Endometrial microvascular endothelial cells (primary cell): ENCODE results near the gene HS3ST5. TPM values are rescaled to one million over a fixed set of nuclear protein-coding genes. Genes with fewer than 3 reads are reported as not detected.
"Not testable (repeated sequence)": the region's sequence is repeated elsewhere in the genome, so short reads cannot be mapped to it uniquely, and the experiment has no call there.

Experiments used
- in situ Hi-C: cut with HindIII; loops from 2 replicates; pipeline ENCODE4 v1.10.0; 2017; ENCODE audit warnings: low sequenced_read_pairs, low pct_unique_long_range_greater_than_20kb; ENCODE audit errors: inconsistent ontology term
- total RNA-seq: library from RNA; depleted of rRNA; stranded (reverse); fragments of >200 nt; gene quantifications from one replicate; pipeline ENCODE4 v1.2.3, GENCODE V29; 2015; ENCODE audit errors: inconsistent ontology term

The HS3ST5 gene
- total RNA-seq, 1 donor from 2014 or later = not detected

- in situ Hi-C loops = no loop called here
Measured at GRCh38 chr6:114080891-114081510, 261.8 kb downstream of the HS3ST5 start.

GRCh38 chr6:114080410-114080809 lies 262.4 kb downstream of the HS3ST5 start:
- in situ Hi-C loops = not testable (repeated sequence)

GRCh38 chr6:114075777-114076176 lies 267.0 kb downstream of the HS3ST5 start:
- in situ Hi-C loops = no loop called here

- in situ Hi-C loops = no loop called here
Measured at GRCh38 chr6:114075300-114075699, 267.5 kb downstream of the HS3ST5 start.

- in situ Hi-C loops = no loop called here
Measured at GRCh38 chr6:114068771-114069170, 274.1 kb downstream of the HS3ST5 start.

- in situ Hi-C loops = no loop called here
Measured at GRCh38 chr6:114068116-114068515, 274.7 kb downstream of the HS3ST5 start.

GRCh38 chr6:114064862-114065261 lies 278.0 kb downstream of the HS3ST5 start:
- in situ Hi-C loops = no loop called here

- in situ Hi-C loops = no loop called here
Measured at GRCh38 chr6:114063956-114064355, 278.9 kb downstream of the HS3ST5 start.

- in situ Hi-C loops = no loop called here
Measured at GRCh38 chr6:114062199-114062598, 280.6 kb downstream of the HS3ST5 start.

GRCh38 chr6:114061741-114062140 lies 281.1 kb downstream of the HS3ST5 start:
- in situ Hi-C loops = no loop called here

GRCh38 chr6:114061116-114061515 lies 281.7 kb downstream of the HS3ST5 start:
- in situ Hi-C loops = no loop called here

GRCh38 chr6:114058435-114058834 lies 284.4 kb downstream of the HS3ST5 start:
- in situ Hi-C loops = no loop called here

- in situ Hi-C loops = no loop called here
Measured at GRCh38 chr6:114055763-114056162, 287.1 kb downstream of the HS3ST5 start.

- in situ Hi-C loops = no loop called here
Measured at GRCh38 chr6:114055349-114055748, 287.5 kb downstream of the HS3ST5 start.

GRCh38 chr6:114053791-114054190 lies 289.0 kb downstream of the HS3ST5 start:
- in situ Hi-C loops = no loop called here

- in situ Hi-C loops = no loop called here
Measured at GRCh38 chr6:114052141-114052540, 290.7 kb downstream of the HS3ST5 start.

- in situ Hi-C loops = no loop called here
Measured at GRCh38 chr6:114051031-114051430, 291.8 kb downstream of the HS3ST5 start.

GRCh38 chr6:114049367-114049966 lies 293.4 kb downstream of the HS3ST5 start:
- in situ Hi-C loops = no loop called here

- in situ Hi-C loops = not testable (repeated sequence)
Measured at GRCh38 chr6:114044566-114044965, 298.3 kb downstream of the HS3ST5 start.

GRCh38 chr6:114042267-114043016 lies 300.4 kb downstream of the HS3ST5 start:
- in situ Hi-C loops = no loop called here
